ENCODE data around the gene TKT.

GRCh38 chr3:53190659-53191058 is 65.2 kb downstream of the TKT start:
- TF ChIP-seq, protein P1, sequence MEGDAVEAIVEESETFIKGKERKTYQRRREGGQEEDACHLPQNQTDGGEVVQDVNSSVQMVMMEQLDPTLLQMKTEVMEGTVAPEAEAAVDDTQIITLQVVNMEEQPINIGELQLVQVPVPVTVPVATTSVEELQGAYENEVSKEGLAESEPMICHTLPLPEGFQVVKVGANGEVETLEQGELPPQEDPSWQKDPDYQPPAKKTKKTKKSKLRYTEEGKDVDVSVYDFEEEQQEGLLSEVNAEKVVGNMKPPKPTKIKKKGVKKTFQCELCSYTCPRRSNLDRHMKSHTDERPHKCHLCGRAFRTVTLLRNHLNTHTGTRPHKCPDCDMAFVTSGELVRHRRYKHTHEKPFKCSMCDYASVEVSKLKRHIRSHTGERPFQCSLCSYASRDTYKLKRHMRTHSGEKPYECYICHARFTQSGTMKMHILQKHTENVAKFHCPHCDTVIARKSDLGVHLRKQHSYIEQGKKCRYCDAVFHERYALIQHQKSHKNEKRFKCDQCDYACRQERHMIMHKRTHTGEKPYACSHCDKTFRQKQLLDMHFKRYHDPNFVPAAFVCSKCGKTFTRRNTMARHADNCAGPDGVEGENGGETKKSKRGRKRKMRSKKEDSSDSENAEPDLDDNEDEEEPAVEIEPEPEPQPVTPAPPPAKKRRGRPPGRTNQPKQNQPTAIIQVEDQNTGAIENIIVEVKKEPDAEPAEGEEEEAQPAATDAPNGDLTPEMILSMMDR (IDR thresholded peaks at IDR 0.05), result no peak
- TF ChIP-seq POLR2AphosphoS5 (IDR thresholded peaks at IDR 0.05) (no peak), POLR2A (IDR thresholded peaks at IDR 0.05) (no peak), EP300 (IDR thresholded peaks at IDR 0.05) (no peak)

Measured in stomach (tissue), 4 donors.